Mesenteric fat pad (tissue), 1 donor: ENCODE data around the gene SARDH. TPM values are rescaled to one million over a fixed set of nuclear protein-coding genes. Genes with fewer than 3 reads are reported as not detected.
"Not testable (repeated sequence)": the region's sequence is repeated elsewhere in the genome, so short reads cannot be mapped to it uniquely, and the experiment has no call there.

Experiments used
- DNase-seq: peaks from one replicate; pipeline ENCODE4 v3.0.0-alpha.2; 2020; ENCODE audit warnings: low spot score
- total RNA-seq: library from RNA; stranded (reverse); fragmentation: NEBNext Ultra II Directional; extraction: Animal tissue kit (Norgen Biotek cat#: 25700); gene quantifications from one replicate; pipeline ENCODE4 v1.2.1, GENCODE V29; 2021
- donor health status: DM: yes; HTN: yes; CAD: no.

SARDH gene
- total RNA-seq, 1 donor from 2014 or later: 0.87 TPM

- DNase-seq: no peak
Observed at GRCh38 chr9:133635533-133636531, 102.3 kb downstream of the SARDH start, which contains the start of gene DBH. Gene DBH (plus strand): TSS chr9:133636363. CDS start chr9:133636372, 9 bp downstream.

- no peak for DNase-seq
Observed at GRCh38 chr9:133635098-133635497, 103.1 kb downstream of the SARDH start.

- no peak for DNase-seq
Observed at GRCh38 chr9:133634081-133634691, 104.0 kb downstream of the SARDH start.

- no peak for DNase-seq
Observed at GRCh38 chr9:133633681-133634080, 104.5 kb downstream of the SARDH start.

GRCh38 chr9:133632806-133633680, 105.1 kb downstream of the SARDH start:
- no peak for DNase-seq

- DNase-seq: no peak
Observed at GRCh38 chr9:133631111-133631510, 107.0 kb downstream of the SARDH start.

- DNase-seq: no peak
Observed at GRCh38 chr9:133629221-133630110, 108.7 kb downstream of the SARDH start.

GRCh38 chr9:133628766-133629165, 109.4 kb downstream of the SARDH start:
- no peak for DNase-seq

- no peak for DNase-seq
Observed at GRCh38 chr9:133627341-133627740, 110.8 kb downstream of the SARDH start.

- not testable (repeated sequence) for DNase-seq
Observed at GRCh38 chr9:133626008-133626407, 112.1 kb downstream of the SARDH start.

GRCh38 chr9:133622555-133622954, 115.6 kb downstream of the SARDH start:
- DNase-seq: no peak

- DNase-seq: no peak
Observed at GRCh38 chr9:133621725-133622267, 116.4 kb downstream of the SARDH start.

GRCh38 chr9:133619791-133620190, 118.4 kb downstream of the SARDH start:
- no peak for DNase-seq

GRCh38 chr9:133618726-133619125, 119.4 kb downstream of the SARDH start:
- DNase-seq: no peak

- DNase-seq: no peak
Observed at GRCh38 chr9:133616643-133617405, 121.3 kb downstream of the SARDH start.

GRCh38 chr9:133615606-133616188, 122.5 kb downstream of the SARDH start:
- DNase-seq: no peak

- no peak for DNase-seq
Observed at GRCh38 chr9:133615186-133615585, 123.0 kb downstream of the SARDH start.

GRCh38 chr9:133614678-133615077, 123.5 kb downstream of the SARDH start:
- DNase-seq: no peak

GRCh38 chr9:133614056-133614455, 124.1 kb downstream of the SARDH start:
- DNase-seq: no peak
